A673 (cell line): ENCODE measurements around the gene ATG10. TPM values are rescaled to one million over a fixed set of nuclear protein-coding genes. Genes with fewer than 3 reads are reported as not detected.

Experiments used
- BruUV-seq: library from RNA; stranded (reverse); fragments of 400-500 nt; replicated peaks from 2 replicates; lab custom pipeline; 2021; lab: Mats Ljungman, UMichigan
- CTCF ChIA-PET: fragments of 300-600 bp; sonication (Branson Sonifier 250); formaldehyde crosslinking; loops from one replicate; lab custom pipeline; 2022; ENCODE audit warnings: antibody characterized with exemption; lab: Charles Lee
- POLR2A ChIA-PET: fragments of 300-600 bp; sonication (Branson Sonifier 250); formaldehyde crosslinking; loops from one replicate; lab custom pipeline; 2022; ENCODE audit warnings: antibody characterized with exemption; ENCODE audit not compliant: low non-redundant PET; lab: Charles Lee
- DNase-seq: peaks from one replicate; pipeline ENCODE4 v3.0.0-alpha.2; 2015; ENCODE audit warnings: low spot score
- H3K27ac ChIP-seq: fragments of 200-600 bp; sonication (generic); 2 replicates; pipeline ENCODE4 v1.5.1; 2016; ENCODE audit warnings: mixed run types, low read depth, mild to moderate bottlenecking, mixed read lengths, antibody characterized with exemption, low read length; ENCODE audit not compliant: poor library complexity, severe bottlenecking
- H3K27me3 ChIP-seq: fragments of 200-600 bp; sonication (generic); replicated peaks from 2 replicates; pipeline ENCODE4 v1.6.1; 2017; ENCODE audit warnings: mixed run types, low read depth, mild to moderate bottlenecking, mixed read lengths, antibody characterized with exemption, low read length; ENCODE audit not compliant: insufficient read depth, poor library complexity
- H3K36me3 ChIP-seq: fragments of 200-600 bp; sonication (generic); 2 replicates; pipeline ENCODE4 v1.6.1; 2016; ENCODE audit warnings: mixed run types, mild to moderate bottlenecking, mixed read lengths, antibody characterized with exemption, low read length; ENCODE audit not compliant: insufficient read depth, poor library complexity, severe bottlenecking
- H3K4me1 ChIP-seq: fragments of 200-600 bp; sonication (generic); 2 replicates; pipeline ENCODE4 v1.6.1; 2017; ENCODE audit warnings: mixed run types, mild to moderate bottlenecking, mixed read lengths, antibody characterized with exemption, low read length; ENCODE audit not compliant: insufficient read depth, poor library complexity, severe bottlenecking
- H3K4me3 ChIP-seq: fragments of 200-600 bp; sonication (generic); 2 replicates; pipeline ENCODE4 v1.5.1; 2016; ENCODE audit warnings: low read depth, mixed run types, mild to moderate bottlenecking, mixed read lengths, low read length; ENCODE audit not compliant: poor library complexity, severe bottlenecking
- H3K9me3 ChIP-seq: fragments of 200-600 bp; sonication (generic); 2 replicates; pipeline ENCODE4 v1.6.1; 2016; ENCODE audit warnings: mixed run types, low read depth, mild to moderate bottlenecking, mixed read lengths, antibody characterized with exemption, low read length; ENCODE audit not compliant: poor library complexity, severe bottlenecking
- CTCF ChIP-seq: fragments of 300-800, 200-600 bp; sonication (generic); conservative IDR thresholded peaks from 2 replicates; pipeline ENCODE4 v1.5.1; 2017; ENCODE audit warnings: low read depth, mild to moderate bottlenecking, antibody characterized with exemption, low read length, moderate library complexity, mixed read lengths
- EZH2 ChIP-seq: fragments of 200-600 bp; sonication (generic); IDR thresholded peaks from 2 replicates; pipeline ENCODE4 v1.6.1; 2017; ENCODE audit warnings: borderline replicate concordance, low read depth, mild to moderate bottlenecking, mixed read lengths, antibody characterized with exemption, low read length; ENCODE audit not compliant: poor library complexity, severe bottlenecking
- intact Hi-C: fragments of 100-400 bp; cut with micrococcal nuclease; formaldehyde crosslinking; loops from one replicate; pipeline ENCODE4 v1.10.0; 2022; ENCODE audit not compliant: unreplicated experiment
- total RNA-seq: library from RNA; stranded (reverse); gene quantifications from 2 replicates; pipeline ENCODE4 v1.2.3, GENCODE V29; 2021

ATG10 gene
- total RNA-seq, 1 experiment from 2014 or later: 17.1 TPM

GRCh38 chr5:82252744-82253143, 280.9 kb downstream of the ATG10 start:
- POLR2A ChIA-PET: no interaction called here
- intact Hi-C loops: no loop called here
- Histone ChIP-seq H3K27me3 (no peaks in the 10 kb centered on the region), H3K4me1 (no peaks in the 10 kb centered on the region), H3K36me3 (no peaks in the 10 kb centered on the region), H3K9me3 (peaks cover 1% of the 10 kb centered on the region), H3K27ac (no peak overlapping the region), H3K4me3 (no peak overlapping the region)
- CTCF ChIA-PET: no interaction called here
- no peak for DNase-seq
- no TSS peak for BruUV-seq
- TF ChIP-seq CTCF (no peak), EZH2 (no peak)

- H3K27ac ChIP-seq: no peak overlapping the region
- H3K4me3 ChIP-seq: no peak overlapping the region
- no peaks in the 10 kb centered on the region for H3K9me3 ChIP-seq
- intact Hi-C loops: no loop called here
- H3K27me3 ChIP-seq: no peaks in the 10 kb centered on the region
- CTCF ChIA-PET: no interaction called here
- H3K4me1 ChIP-seq: no peaks in the 10 kb centered on the region
- BruUV-seq: no TSS peak
- DNase-seq: no peak
- POLR2A ChIA-PET: no interaction called here
- TF ChIP-seq EZH2: no peak
- no peak for TF ChIP-seq CTCF
- H3K36me3 ChIP-seq: no peaks in the 10 kb centered on the region
Observed at GRCh38 chr5:82255844-82256243, 284.0 kb downstream of the ATG10 start.

DNA sequence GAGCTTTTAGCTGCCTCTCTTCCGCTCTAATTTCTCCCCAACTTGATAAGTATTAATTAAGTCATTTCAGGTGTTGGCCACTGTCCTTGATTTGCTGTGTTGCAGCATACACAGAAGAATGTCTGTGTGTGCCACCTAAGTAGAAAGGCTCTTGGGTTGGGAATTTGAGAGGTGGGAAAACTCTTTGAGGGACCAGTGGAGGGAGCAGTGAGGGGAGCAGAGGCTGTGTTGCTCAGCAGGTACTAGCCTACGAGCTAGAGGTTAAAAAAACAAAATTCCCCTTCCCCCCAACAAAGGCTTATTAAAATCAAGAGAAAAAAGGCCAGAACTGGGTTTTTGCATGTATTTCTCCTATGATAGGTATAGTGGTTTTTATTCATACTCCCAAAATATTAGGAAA, 285.4 kb downstream of the ATG10 start:
- no peaks in the 10 kb centered on the region for H3K9me3 ChIP-seq
- intact Hi-C loops: no loop called here
- CTCF ChIA-PET: no interaction called here
- no peaks in the 10 kb centered on the region for H3K4me1 ChIP-seq
- POLR2A ChIA-PET: no interaction called here
- no peak overlapping the region for H3K4me3 ChIP-seq
- no peaks in the 10 kb centered on the region for H3K27me3 ChIP-seq
- no peak for DNase-seq
- TF ChIP-seq CTCF (no peak), EZH2 (no peak)
- no TSS peak for BruUV-seq
- no peaks in the 10 kb centered on the region for H3K36me3 ChIP-seq
- H3K27ac ChIP-seq: no peak overlapping the region
